HFFc6 (cell line): ENCODE data around the gene KBTBD8. TPM values are rescaled to one million over a fixed set of nuclear protein-coding genes. Genes with fewer than 3 reads are reported as not detected.

Experiments
- DNase-seq: peaks from one replicate; pipeline ENCODE4 v3.0.0-alpha.2; 2018
- H3K27ac Mint-ChIP-seq: 2 replicates; pipeline ENCODE4 v1.8.0; 2020; ENCODE audit warnings: mild to moderate bottlenecking, mixed read lengths
- H3K27me3 Mint-ChIP-seq: 2 replicates; pipeline ENCODE4 v1.8.0; 2021; ENCODE audit warnings: mild to moderate bottlenecking, moderate library complexity, mixed read lengths; ENCODE audit not compliant: insufficient read depth
- H3K36me3 Mint-ChIP-seq: 2 replicates; pipeline ENCODE4 v1.8.0; 2021; ENCODE audit warnings: low read depth, mixed read lengths
- H3K4me1 Mint-ChIP-seq: 2 replicates; pipeline ENCODE4 v1.8.0; 2020; ENCODE audit warnings: low read depth, mixed read lengths
- H3K4me3 Mint-ChIP-seq: 2 replicates; pipeline ENCODE4 v1.8.0; 2020; ENCODE audit warnings: mild to moderate bottlenecking, moderate library complexity, mixed read lengths
- H3K9me3 Mint-ChIP-seq: 2 replicates; pipeline ENCODE4 v1.8.0; 2020; ENCODE audit warnings: mild to moderate bottlenecking, mixed read lengths
- total RNA-seq, 6 experiments: library from RNA; stranded (reverse); fragmentation: NEBNext Ultra II Directional; extraction: Animal tissue kit (Norgen Biotek cat#: 25700); gene quantifications; 2 replicates in 1 of 6; 3 replicates in 5 of 6; pipeline ENCODE4 v1.2.3, GENCODE V29; 2021
- TF ChIP-seq, protein P1 (sequence below): fragments of 200-600 bp; sonication (generic); IDR thresholded peaks from 2 replicates; pipeline ENCODE4 v1.5.0; 2021; ENCODE audit warnings: antibody characterized with exemption, mild to moderate bottlenecking

Gene KBTBD8
- total RNA-seq, 6 experiments from 2014 or later, result 1.3 to 2.4 (median 1.7) TPM

DNA sequence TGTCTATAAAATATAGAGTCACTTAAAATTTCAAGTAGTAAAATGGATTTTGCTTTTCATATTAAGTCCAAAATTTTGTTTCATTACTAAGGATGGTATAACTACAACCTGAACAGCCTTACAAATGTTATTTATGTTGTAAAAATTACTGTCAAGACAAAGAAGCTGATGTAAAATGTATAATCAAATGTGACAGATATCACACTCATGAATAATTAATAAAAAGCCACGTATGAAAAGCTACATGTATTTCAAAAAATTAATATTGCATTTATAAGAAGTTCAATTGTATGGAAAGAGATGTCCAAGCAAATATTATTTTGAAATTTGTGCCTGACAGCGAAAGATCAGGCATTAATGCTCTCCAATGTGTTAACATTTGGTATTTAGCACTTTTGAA is 48.9 kb downstream of the KBTBD8 start:
- peaks cover 15% of the 10 kb centered on the region; the same call in 1 of the 2 replicates for H3K4me1 Mint-ChIP-seq
- peaks cover 2% of the 10 kb centered on the region; the same call in 1 of the 2 replicates for H3K27me3 Mint-ChIP-seq
- H3K4me3 Mint-ChIP-seq, result no peak overlapping the region
- TF ChIP-seq, protein P1, sequence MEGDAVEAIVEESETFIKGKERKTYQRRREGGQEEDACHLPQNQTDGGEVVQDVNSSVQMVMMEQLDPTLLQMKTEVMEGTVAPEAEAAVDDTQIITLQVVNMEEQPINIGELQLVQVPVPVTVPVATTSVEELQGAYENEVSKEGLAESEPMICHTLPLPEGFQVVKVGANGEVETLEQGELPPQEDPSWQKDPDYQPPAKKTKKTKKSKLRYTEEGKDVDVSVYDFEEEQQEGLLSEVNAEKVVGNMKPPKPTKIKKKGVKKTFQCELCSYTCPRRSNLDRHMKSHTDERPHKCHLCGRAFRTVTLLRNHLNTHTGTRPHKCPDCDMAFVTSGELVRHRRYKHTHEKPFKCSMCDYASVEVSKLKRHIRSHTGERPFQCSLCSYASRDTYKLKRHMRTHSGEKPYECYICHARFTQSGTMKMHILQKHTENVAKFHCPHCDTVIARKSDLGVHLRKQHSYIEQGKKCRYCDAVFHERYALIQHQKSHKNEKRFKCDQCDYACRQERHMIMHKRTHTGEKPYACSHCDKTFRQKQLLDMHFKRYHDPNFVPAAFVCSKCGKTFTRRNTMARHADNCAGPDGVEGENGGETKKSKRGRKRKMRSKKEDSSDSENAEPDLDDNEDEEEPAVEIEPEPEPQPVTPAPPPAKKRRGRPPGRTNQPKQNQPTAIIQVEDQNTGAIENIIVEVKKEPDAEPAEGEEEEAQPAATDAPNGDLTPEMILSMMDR, result no peak
- H3K27ac Mint-ChIP-seq, result no peak overlapping the region
- DNase-seq, result no peak
- no peaks in the 10 kb centered on the region for H3K9me3 Mint-ChIP-seq
- H3K36me3 Mint-ChIP-seq, result no peaks in the 10 kb centered on the region

DNA sequence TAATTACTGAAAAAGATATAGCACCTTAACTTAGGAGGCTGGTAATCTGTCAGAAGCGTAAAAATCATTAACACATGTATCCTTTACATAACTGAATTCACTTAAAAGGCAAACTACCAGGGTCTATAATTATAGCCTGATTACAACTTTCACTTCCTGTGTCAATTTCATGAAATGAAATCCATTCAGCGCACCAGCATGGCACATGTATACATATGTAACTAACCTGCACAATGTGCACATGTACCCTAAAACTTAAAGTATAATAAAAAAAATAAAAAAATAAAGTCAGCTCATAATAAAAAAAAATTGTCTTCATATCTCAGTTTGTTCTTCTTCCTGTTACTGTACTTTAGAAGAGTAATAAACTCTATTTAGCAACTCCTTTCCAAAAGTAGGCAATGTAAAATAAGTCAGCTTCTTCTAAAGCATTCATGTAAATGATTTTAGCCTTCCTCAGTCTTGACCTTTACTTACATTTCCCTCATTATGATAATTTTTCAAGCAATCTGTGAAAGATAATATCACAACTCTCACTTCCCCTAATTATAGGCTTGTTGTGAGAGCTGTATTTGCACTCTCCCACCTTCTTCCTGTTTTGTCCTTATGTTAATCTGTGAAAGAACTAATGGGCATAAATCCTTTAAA is 50.1 kb downstream of the KBTBD8 start:
- no peaks in the 10 kb centered on the region for H3K9me3 Mint-ChIP-seq
- DNase-seq, result no peak
- no peak overlapping the region for H3K4me3 Mint-ChIP-seq
- H3K27me3 Mint-ChIP-seq, result peaks cover 2% of the 10 kb centered on the region; the same call in 1 of the 2 replicates
- H3K27ac Mint-ChIP-seq, result no peak overlapping the region
- no peaks in the 10 kb centered on the region for H3K36me3 Mint-ChIP-seq
- H3K4me1 Mint-ChIP-seq, result peaks cover 15% of the 10 kb centered on the region; the same call in 1 of the 2 replicates
- TF ChIP-seq, protein P1, result no peak

DNA sequence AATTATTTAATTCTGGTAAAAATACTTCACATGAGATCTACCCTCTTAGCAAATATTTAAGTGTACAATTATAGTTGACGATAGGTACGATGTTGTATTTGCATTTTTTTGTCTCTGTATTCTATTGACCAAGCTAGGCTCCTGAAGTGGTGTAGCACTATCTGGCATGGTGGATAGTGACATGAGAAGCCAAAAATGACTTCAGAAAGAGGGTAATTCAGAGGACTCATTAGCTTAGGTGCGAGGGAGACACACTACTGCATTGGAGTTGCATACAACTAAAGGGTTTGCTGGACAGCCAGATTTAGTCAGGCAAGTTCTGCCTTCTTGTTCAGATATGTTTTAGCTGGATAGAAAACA is 50.6 kb downstream of the KBTBD8 start:
- no peak for DNase-seq
- TF ChIP-seq, protein P1, result no peak
- H3K4me3 Mint-ChIP-seq, result no peak overlapping the region
- no peak overlapping the region for H3K27ac Mint-ChIP-seq
- H3K4me1 Mint-ChIP-seq, result peaks cover 12% of the 10 kb centered on the region; the same call in 1 of the 2 replicates
- no peaks in the 10 kb centered on the region for H3K9me3 Mint-ChIP-seq
- peaks cover 2% of the 10 kb centered on the region; the same call in 1 of the 2 replicates for H3K27me3 Mint-ChIP-seq
- H3K36me3 Mint-ChIP-seq, result no peaks in the 10 kb centered on the region

DNA sequence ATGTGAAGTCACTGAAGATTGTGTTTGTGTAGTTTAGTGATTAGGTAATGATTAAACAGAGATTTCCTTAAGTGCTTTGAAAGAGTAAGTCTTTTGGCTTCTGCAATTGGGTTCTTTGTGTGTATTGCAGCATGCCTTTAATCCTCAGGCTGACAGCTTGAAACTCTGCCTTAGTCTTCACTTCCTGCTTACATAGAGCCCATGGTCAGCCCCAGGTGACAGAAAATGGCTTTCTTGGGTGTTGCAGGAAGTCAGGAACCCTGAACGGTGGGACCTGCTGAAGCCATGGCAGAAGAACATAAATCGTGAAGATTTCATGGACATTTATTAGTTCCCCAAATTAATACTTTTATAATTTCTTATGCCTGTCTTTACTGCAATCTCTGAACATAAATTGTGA is 61.3 kb downstream of the KBTBD8 start:
- no peak for DNase-seq
- H3K36me3 Mint-ChIP-seq, result no peaks in the 10 kb centered on the region
- TF ChIP-seq, protein P1, result no peak
- no peaks in the 10 kb centered on the region for H3K27me3 Mint-ChIP-seq
- H3K27ac Mint-ChIP-seq, result no peak overlapping the region
- no peak overlapping the region for H3K4me3 Mint-ChIP-seq
- H3K4me1 Mint-ChIP-seq, result no peaks in the 10 kb centered on the region
- no peaks in the 10 kb centered on the region for H3K9me3 Mint-ChIP-seq
